Vagina (tissue), 2 donors: ENCODE measurements around the gene NEDD4L. TPM values are rescaled to one million over a fixed set of nuclear protein-coding genes. Genes with fewer than 3 reads are reported as not detected.

Experiments used
- DNase-seq, 2 donors: peaks; one replicate each; pipeline ENCODE4 v3.0.0-alpha.2; 2017; ENCODE audit errors: extremely low spot score in 2 of 2
- H3K27ac ChIP-seq: fragments of 200-600 bp; sonication (generic); one replicate; pipeline ENCODE4 v1.5.1; 2019
- H3K27me3 ChIP-seq: fragments of 200-600 bp; sonication (generic); one replicate; pipeline ENCODE4 v1.5.1; 2019
- H3K36me3 ChIP-seq, 2 donors: fragments of 200-600 bp; sonication (generic); one replicate each; pipeline ENCODE4 v1.5.1; 2017 to 2019
- H3K4me1 ChIP-seq: fragments of 200-600 bp; sonication (generic); one replicate; pipeline ENCODE4 v1.5.1; 2019
- H3K4me3 ChIP-seq, 2 donors: fragments of 200-600 bp; sonication (generic); 1 replicate in 1 of 2; 2 replicates in 1 of 2; pipeline ENCODE4 v1.5.1; 2016 to 2019
- H3K9me3 ChIP-seq: fragments of 200-600 bp; sonication (generic); one replicate; pipeline ENCODE4 v1.5.1; 2019
- CTCF ChIP-seq, 3 experiments: fragments of 450-650 bp in 2 of 3; fragments of 200-600 bp in 1 of 3; sonication (generic) in 1 of 3; IDR thresholded peaks; one replicate each; pipeline ENCODE4 v1.5.1; 2017 to 2019; ENCODE audit warnings: antibody characterized with exemption in 3 of 3, mild to moderate bottlenecking in 2 of 3, moderate library complexity in 2 of 3
- POLR2A ChIP-seq, 2 donors: fragments of 450-650 bp; IDR thresholded peaks; one replicate each; pipeline ENCODE4 v1.6.1; 2017; ENCODE audit warnings: antibody characterized with exemption in 2 of 2, mild to moderate bottlenecking in 2 of 2, moderate library complexity in 2 of 2
- POLR2AphosphoS5 ChIP-seq, 2 donors: sonication (generic); formaldehyde crosslinking; IDR thresholded peaks; one replicate each; pipeline ENCODE4 v1.9.0; 2017; ENCODE audit warnings: antibody characterized with exemption in 2 of 2, mild to moderate bottlenecking in 2 of 2, low read depth in 1 of 2; ENCODE audit not compliant: insufficient read depth in 1 of 2
- intact Hi-C: fragments of 100-400 bp; cut with DNase I; formaldehyde crosslinking; loops from one replicate; pipeline ENCODE4 v1.15.1; 2023
- total RNA-seq: library from RNA; depleted of rRNA; stranded (reverse); fragments of >200 nt; gene quantifications from one replicate; pipeline ENCODE4 v1.2.3, GENCODE V29; 2016

Gene NEDD4L
- total RNA-seq, 1 donor from 2014 or later: 42.2 TPM

GRCh38 chr18:58076052-58076451 lies 32.0 kb downstream of the NEDD4L start:
- H3K27ac ChIP-seq: no peak overlapping the region
- no peaks in the 10 kb centered on the region for H3K9me3 ChIP-seq
- TF ChIP-seq POLR2AphosphoS5 (IDR thresholded peaks at IDR 0.05; ENCODE audit: insufficient read depth in 1 of 2, low read depth in 1 of 2) (no peak), CTCF (IDR thresholded peaks at IDR 0.05) (no peak), POLR2A (IDR thresholded peaks at IDR 0.05) (no peak)
- no peak for DNase-seq
- no peak overlapping the region for H3K4me3 ChIP-seq
- H3K4me1 ChIP-seq: no peaks in the 10 kb centered on the region
- intact Hi-C loops: no loop called here
- H3K36me3 ChIP-seq: no peaks in the 10 kb centered on the region
- H3K27me3 ChIP-seq: no peaks in the 10 kb centered on the region

GRCh38 chr18:58077329-58077728 lies 33.3 kb downstream of the NEDD4L start:
- Histone ChIP-seq H3K27me3 (no peaks in the 10 kb centered on the region), H3K27ac (no peak overlapping the region), H3K9me3 (no peaks in the 10 kb centered on the region), H3K4me3 (no peak overlapping the region), H3K36me3 (no peaks in the 10 kb centered on the region), H3K4me1 (no peaks in the 10 kb centered on the region)
- TF ChIP-seq POLR2A (IDR thresholded peaks at IDR 0.05): no peak
- TF ChIP-seq CTCF (IDR thresholded peaks at IDR 0.05): no peak
- no peak for TF ChIP-seq POLR2AphosphoS5 (IDR thresholded peaks at IDR 0.05; ENCODE audit: insufficient read depth in 1 of 2, low read depth in 1 of 2)
- intact Hi-C loops: no loop called here
- DNase-seq: no peak

- H3K4me1 ChIP-seq: no peaks in the 10 kb centered on the region
- TF ChIP-seq CTCF (IDR thresholded peaks at IDR 0.05): no peak
- peak in 1 of 2 donors; percentile 56 for TF ChIP-seq POLR2AphosphoS5 (IDR thresholded peaks at IDR 0.05; ENCODE audit: insufficient read depth in 1 of 2, low read depth in 1 of 2)
- H3K9me3 ChIP-seq: no peaks in the 10 kb centered on the region
- intact Hi-C loops: no loop called here
- no peak for DNase-seq
- no peaks in the 10 kb centered on the region for H3K27me3 ChIP-seq
- no peak overlapping the region for H3K27ac ChIP-seq
- no peaks in the 10 kb centered on the region for H3K36me3 ChIP-seq
- H3K4me3 ChIP-seq: no peak overlapping the region
These were observed 35.0 kb downstream of the NEDD4L start for GRCh38 chr18:58078889-58079573.

DNA sequence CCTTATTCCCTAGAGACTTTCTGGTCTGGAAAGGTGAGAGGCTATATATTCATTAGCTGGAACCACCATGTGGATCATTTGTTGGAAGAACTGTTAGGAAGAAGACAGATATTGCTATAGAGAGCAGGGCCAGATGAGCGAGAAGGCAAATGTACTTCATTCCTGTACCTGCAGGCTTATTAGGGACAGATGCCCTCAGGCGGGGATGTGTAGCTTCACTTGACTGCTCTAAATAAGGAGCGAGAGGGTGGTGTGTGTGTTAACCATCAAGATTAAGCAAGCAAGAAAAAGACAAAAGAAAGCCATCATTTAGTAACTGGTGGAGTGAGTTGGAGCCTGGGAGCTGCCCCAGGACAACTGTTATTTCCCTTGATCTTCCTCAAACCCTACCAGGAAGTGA lies 36.4 kb downstream of the NEDD4L start:
- Histone ChIP-seq H3K4me3 (no peak overlapping the region), H3K36me3 (no peaks in the 10 kb centered on the region), H3K4me1 (no peaks in the 10 kb centered on the region), H3K27me3 (no peaks in the 10 kb centered on the region), H3K27ac (no peak overlapping the region), H3K9me3 (no peaks in the 10 kb centered on the region)
- intact Hi-C loops: no loop called here
- TF ChIP-seq POLR2AphosphoS5 (IDR thresholded peaks at IDR 0.05; ENCODE audit: insufficient read depth in 1 of 2, low read depth in 1 of 2) (no peak), POLR2A (IDR thresholded peaks at IDR 0.05) (no peak), CTCF (IDR thresholded peaks at IDR 0.05) (no peak)
- no peak for DNase-seq

DNA sequence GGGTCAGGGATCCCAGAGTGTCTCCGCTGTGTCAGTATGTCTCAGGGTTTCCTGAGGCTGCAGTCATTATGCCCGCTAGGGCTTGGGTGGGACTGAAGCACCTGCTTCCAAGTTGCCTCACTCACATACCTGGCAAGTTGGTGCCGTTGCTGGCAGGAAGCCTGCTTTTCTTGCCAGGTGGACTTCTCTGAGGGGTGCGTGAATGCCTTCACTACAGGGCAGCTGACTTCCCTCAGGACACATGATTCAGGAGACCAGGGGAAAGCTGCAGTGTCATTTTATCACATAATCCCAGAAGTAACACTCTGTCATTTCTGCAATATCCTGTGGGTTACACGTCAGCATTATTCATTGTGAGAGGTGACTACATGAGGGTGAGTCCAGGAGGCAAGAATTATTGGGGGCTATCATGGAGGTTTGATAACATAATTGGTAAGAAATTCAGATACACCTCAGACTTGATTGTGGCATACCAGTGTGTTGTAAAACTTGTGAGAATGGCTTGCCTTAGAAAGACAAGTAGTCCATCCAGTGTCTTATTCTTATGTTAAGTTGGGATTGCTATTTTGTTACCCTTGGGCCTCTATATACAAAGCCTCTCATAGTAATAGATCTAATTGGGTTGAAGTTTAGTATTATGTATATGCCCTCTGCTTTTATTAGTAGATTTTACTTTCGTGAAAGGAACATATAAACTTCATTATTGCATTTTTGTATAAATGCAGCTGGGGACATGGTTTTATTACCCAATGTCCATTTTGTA lies 44.1 kb downstream of the NEDD4L start:
- no peaks in the 10 kb centered on the region for H3K9me3 ChIP-seq
- DNase-seq: no peak
- H3K27ac ChIP-seq: no peak overlapping the region
- TF ChIP-seq POLR2AphosphoS5 (IDR thresholded peaks at IDR 0.05; ENCODE audit: insufficient read depth in 1 of 2, low read depth in 1 of 2) (no peak), POLR2A (IDR thresholded peaks at IDR 0.05) (no peak), CTCF (IDR thresholded peaks at IDR 0.05) (no peak)
- H3K4me3 ChIP-seq: no peak overlapping the region
- no peaks in the 10 kb centered on the region for H3K36me3 ChIP-seq
- H3K27me3 ChIP-seq: no peaks in the 10 kb centered on the region
- no peaks in the 10 kb centered on the region for H3K4me1 ChIP-seq
- intact Hi-C loops: no loop called here
